HG03520 (cell line): Measurements from ENCODE around the gene DNHD1.

ENCODE experiments used
- ATAC-seq: cut with Tn5 transposase; IDR thresholded peaks from one replicate; pipeline ENCODE4 v1.9.1; 2021; ENCODE audit warnings: mild to moderate bottlenecking, moderate library complexity; ENCODE audit not compliant: unreplicated experiment

DNHD1 gene

DNA sequence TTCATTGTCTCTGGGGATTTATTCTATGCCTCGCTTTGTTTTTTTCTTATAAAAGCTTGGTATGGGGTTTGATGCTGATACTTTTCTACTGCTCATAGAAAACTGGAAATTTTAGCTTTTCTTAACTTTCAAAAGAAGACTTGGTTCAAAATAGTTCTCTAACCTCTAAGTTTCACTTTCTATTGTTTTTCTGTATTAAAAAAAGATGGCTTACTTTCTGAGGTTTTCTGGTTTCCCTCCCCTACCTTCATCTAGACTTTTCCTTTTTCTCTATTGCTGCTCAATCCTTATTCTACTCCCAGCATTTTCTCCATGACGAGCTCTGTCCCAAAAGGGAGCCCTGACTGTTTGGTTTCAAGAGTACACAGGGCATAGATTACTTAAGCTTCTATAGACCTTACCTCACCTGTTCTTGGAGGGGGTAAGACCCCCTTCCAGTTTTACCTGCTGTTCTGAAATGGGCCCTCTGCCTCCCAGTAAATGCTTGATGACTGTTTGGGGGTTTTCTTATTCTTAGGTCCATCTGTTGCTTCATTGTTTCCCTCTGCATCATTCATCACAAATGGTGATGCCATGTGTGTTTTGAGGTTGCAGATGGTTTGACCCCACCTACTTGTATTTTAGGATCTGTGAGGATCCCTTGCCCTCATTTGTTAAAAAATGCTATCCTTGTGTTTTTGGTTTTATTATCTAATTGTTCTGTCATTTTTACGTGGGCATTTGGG, 29.5 kb downstream of the DNHD1 start:
- no peak for ATAC-seq

DNA sequence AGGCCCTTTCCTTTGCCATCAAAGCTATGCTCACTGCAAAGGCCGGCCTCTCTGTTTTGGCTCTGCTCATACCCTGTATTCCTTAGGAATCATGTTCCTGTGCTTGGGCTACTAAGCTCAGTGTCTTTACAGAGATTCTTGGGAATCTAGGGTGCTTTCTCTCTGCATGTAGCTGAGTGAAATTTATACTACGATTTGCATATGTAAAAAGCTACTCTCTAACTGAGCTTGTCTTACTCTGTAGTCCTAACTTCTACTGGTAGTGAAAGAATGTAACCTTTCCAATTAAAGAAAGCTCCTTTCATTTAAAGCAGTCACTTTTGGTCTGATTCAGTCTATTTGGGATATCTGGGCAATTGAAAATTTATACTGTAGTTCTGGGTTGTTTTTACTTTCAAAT, 32.2 kb downstream of the DNHD1 start:
- ATAC-seq, result no peak

DNA sequence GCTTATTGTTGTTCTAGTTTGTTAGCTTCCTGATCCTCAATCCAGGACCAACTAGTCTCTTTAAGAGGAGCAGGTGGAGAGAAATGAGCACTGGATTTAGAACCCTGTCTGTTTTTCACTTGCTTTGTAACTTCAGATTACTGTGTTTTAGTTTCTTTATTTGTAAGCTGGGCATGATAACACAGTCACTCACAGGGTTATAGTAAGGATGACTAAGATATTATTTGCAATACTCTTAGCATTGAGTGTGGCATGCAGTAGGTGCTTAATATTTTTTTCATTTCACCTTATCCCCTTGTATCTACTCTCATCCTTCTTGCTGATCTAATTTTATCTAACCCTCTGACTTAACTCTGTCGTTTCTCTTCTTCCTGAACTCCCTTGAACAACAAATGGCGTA, 33.8 kb downstream of the DNHD1 start:
- no peak for ATAC-seq

DNA sequence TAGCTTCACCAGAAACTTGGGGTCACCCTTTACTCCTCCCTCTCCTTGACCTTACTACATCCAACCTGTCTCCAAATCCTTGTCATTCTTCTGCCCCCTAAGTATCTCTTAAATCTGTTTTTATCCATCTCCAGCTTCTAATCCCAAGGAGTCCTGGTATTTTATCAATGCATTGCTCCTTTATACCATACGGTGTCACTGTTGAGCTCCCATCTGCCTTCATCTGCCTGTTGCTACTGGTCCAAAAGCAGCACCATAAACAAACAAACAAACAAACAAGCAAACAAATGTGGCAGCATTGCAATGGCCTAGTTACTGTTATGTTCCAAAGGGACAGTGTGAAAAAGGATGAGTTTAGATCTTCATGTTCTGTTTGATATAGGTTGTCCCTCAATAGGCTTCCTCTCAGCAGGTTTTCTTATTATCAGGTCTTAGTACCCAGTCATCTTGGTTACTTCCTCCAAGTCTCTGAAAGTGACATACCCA, 34.2 kb downstream of the DNHD1 start:
- ATAC-seq, result peak; percentile 55

DNA sequence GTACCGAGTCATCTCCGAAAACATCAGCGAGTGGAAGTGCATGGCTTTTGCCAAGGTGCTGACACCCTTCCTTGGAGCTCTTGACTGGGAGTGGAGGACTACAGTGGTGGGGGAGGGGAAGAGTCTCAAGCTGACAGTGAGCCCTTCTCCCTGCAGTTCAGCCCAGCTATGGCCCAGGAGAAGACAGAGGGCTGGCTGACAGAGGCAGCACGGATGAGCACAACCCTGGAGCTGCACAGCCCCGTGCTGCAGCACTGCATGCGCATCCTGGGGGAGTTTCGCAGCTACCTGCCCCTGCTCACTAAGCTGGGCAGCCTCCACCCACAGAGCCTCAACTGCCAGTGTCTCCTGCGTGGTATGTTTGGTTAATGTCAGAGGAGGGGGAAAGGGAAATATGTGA, 41.4 kb downstream of the DNHD1 start:
- ATAC-seq, result no peak

DNA sequence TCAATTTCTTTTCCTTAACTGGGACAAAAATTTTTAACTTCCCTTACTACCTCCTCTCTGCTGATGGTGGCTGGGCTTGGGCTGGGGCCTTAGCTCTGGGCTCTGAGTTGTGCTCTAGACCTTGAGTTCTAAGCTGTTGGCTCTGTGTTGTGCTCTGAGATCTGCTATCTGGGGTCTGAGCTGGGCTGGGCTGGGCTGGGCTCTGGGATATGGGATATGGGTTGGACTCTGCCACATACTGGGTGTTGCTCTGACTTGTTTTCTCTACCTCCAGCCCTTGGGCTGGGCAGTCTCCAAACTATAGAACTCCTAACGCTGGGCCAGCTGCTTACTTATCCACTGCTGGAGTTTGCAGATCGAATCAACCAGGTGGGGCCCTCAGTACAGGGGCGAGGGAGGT, 41.9 kb downstream of the DNHD1 start:
- no peak for ATAC-seq

DNA sequence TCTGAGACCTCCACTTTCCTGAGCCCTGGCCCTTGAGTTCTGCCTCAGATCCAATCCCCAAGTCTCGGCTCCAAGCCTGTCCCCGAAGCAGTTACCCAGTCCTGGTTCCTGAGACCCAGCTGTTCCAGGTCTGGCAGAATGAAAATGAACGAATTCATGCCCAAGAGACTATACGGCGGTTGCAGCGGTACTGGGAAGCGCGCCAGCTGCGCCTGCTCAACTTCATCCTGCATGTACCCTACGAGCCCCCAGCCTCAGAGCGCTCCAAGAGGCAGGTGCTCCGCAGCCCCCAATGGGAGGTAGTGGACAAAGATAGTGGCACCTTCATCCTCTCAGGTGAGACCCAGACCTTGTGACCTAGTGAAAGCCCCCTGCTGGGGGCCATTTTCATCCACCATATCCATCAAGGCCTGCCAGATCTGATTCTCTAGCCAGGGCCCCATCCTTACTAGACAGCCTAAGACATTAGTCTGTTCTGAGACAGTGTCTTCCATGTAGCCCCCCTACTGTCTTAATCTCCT, 42.7 kb downstream of the DNHD1 start:
- ATAC-seq, result no peak

DNA sequence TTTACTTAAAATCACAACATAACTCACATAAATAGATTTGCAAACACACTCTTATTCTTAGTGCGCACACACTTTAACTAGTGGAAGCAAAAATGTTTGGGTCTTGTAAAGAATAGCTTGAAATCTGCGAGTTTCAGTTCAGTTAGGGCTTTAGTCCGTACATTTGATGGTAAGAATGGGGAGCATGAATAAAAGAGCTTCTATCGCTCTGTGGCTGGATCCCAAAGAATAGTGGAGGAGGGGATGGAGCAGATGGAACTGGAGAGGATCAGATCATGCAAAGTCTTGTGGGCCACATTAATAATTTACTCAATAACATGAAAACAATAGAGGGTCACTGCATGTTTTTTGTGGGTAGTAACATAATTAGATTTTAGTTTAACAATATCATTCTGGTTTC, 44.3 kb downstream of the DNHD1 start:
- no peak for ATAC-seq

DNA sequence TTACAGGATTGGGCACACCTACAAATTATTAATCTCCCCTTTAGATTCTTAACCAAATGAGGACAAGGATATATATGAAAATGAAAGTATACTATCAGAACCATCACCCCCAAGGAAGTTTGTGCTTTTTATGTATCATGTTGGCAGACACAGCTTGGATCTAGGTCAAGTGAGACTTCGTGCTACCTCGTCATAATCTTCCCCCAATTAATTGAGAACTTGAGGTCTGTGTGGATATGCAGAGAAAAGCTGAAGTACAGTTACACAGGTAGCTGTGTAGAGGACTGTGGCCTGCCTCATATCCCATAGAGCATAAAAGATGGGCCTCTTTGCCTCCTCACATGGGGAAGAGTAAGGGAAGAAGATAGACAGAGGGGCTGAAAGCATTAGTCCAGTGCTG, 45.6 kb downstream of the DNHD1 start:
- no peak for ATAC-seq

DNA sequence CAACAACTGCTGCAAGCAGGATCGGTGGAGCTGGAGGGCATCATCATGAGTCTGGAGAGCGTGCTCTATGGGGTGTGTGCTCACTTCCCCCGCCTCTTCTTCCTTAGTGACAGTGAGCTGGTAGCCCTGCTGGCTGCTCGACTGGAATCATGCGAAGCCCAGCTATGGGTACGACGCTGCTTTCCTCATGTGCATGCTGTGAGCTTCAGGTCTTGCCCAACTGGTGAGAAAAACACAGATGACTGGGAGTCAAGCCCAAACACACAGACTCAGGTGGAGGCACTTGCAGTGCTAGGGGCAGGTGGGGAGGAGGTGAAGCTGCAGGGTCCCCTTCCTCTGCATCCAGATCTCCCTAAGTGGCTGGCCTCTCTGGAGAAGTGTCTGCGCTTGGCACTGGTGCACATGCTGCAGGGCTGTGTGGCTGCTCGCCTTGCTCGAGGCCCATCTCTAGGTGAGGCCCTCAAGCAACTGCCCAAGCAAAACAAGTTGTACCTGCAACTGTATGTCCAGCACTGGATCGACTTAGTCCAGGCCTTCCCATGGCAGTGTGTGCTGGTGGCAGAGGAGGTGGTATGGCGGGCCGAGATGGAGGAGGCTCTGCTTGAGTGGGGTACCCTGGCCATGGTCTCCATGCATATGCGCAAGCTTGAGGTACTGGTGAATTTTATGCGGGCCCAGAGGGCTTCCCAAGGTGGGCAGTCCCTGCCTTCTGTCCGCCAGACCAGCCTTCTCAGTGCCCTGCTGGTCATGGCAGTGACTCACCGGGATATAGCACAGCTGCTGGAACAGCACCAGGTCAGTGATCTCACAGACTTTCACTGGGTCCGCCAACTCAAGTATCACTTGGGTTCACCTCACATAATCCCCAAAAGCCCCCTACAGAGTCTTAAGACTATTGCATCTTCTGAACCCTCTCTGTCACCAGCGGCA, 48.1 kb downstream of the DNHD1 start:
- no peak for ATAC-seq

DNA sequence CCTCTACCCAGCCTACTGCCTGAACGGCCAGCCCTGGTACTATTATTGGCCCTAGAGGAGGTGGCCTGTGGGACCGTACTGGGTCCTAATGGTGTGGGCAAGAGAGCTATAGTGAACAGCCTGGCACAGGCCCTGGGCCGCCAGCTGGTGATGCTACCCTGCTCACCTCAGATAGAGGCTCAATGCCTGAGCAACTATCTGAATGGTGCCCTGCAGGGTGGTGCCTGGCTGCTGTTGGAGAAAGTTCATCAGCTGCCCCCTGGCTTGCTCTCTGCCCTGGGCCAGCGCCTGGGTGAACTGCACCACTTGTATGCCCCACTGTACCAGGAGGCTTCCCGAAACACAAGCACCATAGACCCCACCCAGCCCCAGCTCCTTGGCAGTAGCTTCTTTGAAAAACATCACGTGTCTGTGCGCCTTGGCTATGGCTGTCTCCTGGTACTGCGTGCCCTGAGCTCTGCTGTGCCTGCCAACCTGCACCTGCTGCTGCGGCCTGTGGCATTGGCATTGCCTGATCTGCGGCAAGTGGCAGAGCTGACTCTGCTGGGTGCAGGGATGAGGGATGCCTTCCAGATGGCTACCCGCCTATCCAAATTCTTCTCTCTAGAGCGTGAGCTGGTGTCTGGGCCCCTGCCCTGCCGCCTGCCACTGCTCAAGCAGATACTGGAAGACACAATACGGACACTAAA, 49.0 kb downstream of the DNHD1 start:
- no peak for ATAC-seq

DNA sequence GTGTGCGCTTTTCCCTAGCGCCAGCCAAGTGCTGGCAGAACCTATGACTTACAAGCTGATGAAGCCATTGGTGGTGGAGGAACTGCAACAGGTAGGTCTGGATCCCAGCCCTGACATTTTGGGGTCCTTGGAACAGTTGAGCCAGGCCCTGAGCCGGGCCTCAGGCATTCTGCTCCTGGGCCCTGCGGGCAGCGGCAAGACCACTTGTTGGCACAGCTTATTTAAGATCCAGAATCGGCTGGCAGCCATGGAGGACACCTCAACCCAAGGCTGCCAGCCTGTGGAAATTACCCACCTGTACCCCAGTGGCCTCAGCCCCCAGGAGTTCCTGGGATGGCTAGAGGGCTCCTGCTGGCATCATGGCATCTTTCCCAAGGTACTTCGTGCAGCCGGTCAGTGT, 49.7 kb downstream of the DNHD1 start:
- ATAC-seq, result no peak

DNA sequence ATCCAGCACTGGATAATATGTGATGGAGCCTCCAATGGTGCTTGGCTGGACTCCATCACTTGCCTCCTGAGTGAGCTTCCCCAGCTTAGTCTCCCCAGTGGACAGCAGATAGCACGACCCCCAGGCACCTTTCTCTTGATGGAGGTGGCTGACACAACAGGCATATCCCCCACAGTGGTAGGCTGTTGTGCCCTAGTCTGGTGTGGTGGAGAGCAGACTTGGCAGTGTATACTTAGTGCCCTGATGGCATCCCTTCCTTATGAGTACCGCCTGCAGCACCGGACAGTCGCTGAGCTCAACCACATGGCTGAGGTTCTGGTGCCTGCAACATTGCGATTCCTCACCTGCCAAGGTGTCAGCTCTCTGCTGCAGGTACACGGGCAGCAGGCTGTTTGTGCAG, 50.1 kb downstream of the DNHD1 start:
- ATAC-seq, result no peak

DNA sequence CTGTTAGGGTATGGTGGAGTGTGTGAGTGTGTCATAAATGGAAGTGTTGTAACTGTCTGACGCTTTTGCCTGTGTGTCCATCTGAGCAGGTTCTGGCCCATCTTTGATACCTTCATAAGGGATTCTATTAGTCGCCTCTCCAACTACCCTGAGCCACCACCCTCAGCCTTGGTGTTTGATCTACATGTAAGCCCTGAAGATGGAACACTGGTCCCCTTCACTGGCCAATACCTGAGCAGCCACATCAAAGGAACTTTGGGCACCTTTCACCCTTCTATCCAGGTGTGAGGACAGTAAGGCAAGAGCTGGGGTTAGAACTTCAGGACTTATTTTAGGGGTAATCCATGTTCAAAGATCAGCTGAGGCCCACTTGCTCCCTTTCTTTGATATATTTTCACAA, 51.0 kb downstream of the DNHD1 start:
- ATAC-seq, result no peak

DNA sequence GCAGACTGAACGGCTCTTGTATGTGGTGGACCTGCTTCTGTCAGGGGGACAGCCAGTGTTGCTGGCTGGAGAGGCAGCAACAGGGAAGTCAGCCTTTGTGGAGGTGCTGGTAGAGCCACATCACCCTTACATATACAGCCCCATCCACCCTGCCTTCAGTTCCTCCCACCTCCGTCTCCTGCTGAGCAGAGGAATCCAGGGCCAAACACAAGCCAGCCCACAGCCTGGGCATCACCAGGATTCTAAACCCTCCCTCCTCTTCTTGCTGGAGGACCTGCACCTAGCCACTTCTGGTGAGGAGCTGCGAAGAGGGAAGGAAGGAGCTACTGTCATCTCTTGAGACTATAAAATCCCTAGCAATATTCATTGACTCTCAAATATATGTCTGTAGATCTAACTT, 51.6 kb downstream of the DNHD1 start:
- no peak for ATAC-seq

DNA sequence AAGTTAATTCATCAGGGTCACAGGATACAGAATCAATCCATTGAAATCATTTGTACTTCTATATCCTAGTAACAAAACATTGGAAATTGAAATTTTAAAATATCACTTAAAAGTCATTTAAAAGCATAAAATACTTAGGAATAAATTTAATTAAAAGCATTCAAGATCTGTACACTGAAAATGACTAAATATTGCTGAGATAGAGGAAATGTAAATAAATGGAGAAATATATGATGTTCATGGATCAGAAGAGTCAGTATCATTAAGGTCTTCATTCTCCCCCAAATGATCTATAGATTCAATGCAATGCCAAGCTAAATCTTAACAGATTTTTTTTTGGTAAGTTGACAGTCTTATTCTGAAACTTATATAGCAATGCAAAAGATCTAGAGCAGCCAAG, 56.6 kb downstream of the DNHD1 start:
- ATAC-seq, result no peak

DNA sequence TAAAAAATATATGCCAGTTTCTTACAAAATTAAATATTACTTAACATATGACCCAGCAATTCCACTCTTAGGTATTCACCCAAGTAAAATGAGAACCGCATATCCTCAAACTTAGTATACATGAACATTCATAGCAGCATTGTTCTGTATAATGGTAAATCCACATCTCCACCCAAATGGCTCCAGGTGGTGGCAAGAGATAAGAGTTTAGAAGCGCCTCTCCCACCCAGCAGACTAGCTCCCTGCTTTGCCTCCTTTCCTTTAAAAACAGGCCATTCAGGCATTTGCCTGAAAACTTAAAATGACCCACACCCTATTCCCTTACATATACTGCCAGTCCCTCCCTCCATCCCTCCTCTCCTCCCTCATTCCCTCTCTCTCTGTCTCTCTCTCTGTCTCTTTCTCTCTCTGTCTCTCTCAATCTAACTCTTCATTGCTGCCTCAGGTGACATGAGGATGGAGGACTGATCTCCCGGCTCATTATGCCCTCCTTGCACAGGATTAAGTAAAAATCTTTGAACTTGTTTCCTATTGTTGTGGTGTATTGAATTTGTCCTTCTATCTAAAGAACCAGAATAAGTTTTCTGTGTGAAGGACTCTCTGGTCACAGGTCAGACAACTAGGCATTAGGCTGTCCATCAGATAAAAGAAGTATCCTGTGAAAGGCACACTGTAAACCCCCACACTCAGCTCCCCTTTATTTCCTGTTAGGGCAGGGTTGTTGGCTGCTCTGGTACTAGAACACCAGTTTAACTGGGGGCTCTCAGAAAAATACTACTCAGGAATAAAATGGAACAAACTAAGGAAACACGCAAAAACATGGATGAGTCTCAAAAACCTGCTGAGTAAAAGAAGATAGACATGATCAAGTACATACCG, 58.0 kb downstream of the DNHD1 start:
- ATAC-seq, result no peak

DNA sequence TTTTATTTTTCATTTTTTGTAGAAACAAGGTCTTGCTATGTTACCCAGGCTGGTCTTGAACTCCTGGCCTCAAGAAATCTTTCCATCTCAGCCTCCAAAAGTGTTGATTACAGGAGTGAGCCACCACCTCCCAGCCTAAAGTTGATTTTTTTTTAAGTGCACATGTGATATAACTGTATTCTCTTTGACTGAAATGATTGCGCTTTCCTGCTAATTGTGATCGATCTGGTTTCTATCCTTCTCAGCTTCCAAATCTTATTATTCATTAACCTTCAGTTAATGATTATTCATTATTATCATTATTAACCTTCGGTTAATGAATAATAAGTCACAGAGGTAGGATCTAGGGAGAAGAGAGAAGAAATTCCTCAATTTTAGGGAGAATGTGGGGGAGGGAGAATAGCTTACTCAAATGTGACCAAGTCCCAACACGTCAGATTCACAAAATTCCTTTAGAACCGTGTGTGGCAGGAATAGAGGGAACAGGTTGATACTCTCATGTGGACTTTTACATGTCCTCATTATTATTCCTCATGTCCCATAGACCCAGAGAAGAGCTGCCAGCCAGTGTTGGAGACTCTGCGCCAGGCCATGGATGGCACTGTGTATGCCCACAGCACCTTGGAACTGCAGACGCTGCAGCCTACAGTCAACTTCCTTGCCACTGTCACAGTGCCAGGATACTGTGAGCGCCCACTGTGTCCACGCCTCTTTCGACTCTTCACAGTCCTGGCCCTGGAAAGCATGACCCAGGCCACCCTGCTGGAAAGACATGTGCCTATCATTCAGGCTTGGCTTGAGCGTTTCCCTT, 59.3 kb downstream of the DNHD1 start:
- ATAC-seq, result no peak

DNA sequence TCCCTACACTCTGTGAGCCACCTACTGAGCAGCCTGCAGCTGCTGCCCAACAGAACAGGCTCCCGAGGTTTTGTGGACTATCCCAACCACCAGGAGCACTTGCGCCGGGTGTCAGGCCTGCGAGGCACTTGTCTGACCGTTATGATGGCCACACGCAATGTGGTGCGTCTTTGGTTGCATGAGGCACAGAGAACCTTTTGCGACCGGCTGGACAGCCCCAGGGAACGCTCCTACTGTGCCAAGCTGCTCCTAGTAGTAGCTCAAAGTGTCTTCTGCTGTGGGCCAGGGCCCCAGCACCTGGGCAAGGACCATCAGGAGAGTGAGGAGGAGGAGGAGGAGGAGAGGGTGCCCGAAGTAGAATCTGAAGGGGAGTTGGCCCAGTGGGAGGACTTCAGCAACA, 60.0 kb downstream of the DNHD1 start:
- no peak for ATAC-seq
